HEK293 (cell line): ENCODE measurements around the gene C6orf89.

ENCODE experiments used
- CTCF ChIA-PET: fragments of 350-600 bp; formaldehyde crosslinking; extraction: SDS; loops from one replicate; lab custom pipeline; 2021; ENCODE audit warnings: antibody characterized with exemption; lab: Yijun Ruan, JAX
- POLR2A ChIA-PET: fragments of 300-600 bp; formaldehyde crosslinking; extraction: SDS; loops from one replicate; lab custom pipeline; 2020; ENCODE audit warnings: antibody characterized with exemption, inconsistent platforms; lab: Yijun Ruan, JAX
- H3K27ac ChIP-seq: fragments of 200-500 bp; sonication (Bioruptor generic); 2 replicates; pipeline ENCODE4 v1.5.1; 2014; ENCODE audit warnings: low read depth, low read length, control low read depth, inconsistent platforms; ENCODE audit errors: extremely low read depth
- H3K36me3 ChIP-seq, 2 experiments: fragments of 200-500 bp in 1 of 2; sonication (Bioruptor generic) in 1 of 2; 1 replicate in 1 of 2; 2 replicates in 1 of 2; pipeline ENCODE4 v1.5.1; 2014 to 2017; ENCODE audit warnings: inconsistent platforms in 2 of 2, low read length in 2 of 2; ENCODE audit not compliant: control insufficient read depth in 2 of 2, insufficient read depth in 1 of 2
- H3K4me1 ChIP-seq: fragments of 200-500 bp; sonication (Bioruptor generic); 2 replicates; pipeline ENCODE4 v1.5.1; 2014; ENCODE audit warnings: mild to moderate bottlenecking, low read length, inconsistent platforms; ENCODE audit not compliant: control insufficient read depth, insufficient read depth
- H3K4me3 ChIP-seq: 2 replicates; pipeline ENCODE4 v1.5.1; 2011; ENCODE audit warnings: low read depth, mild to moderate bottlenecking, control low read depth, low read length, moderate library complexity
- H3K9me3 ChIP-seq: fragments of 200-500 bp; sonication (Bioruptor generic); 2 replicates; pipeline ENCODE4 v1.5.1; 2014; ENCODE audit warnings: low read depth, low read length, inconsistent platforms; ENCODE audit not compliant: control insufficient read depth, insufficient read depth
- ATF2 ChIP-seq: fragments of 450-650 bp; formaldehyde crosslinking; IDR thresholded peaks from 2 replicates; pipeline ENCODE4 v1.5.1; 2016; ENCODE audit warnings: missing biosample characterization, missing genetic modification characterization, low read depth
- EGR2 ChIP-seq: fragments of 450-650 bp; formaldehyde crosslinking; IDR thresholded peaks from 2 replicates; pipeline ENCODE4 v1.5.1; 2016; ENCODE audit warnings: low read depth, missing biosample characterization, missing genetic modification characterization
- MEIS1 ChIP-seq: sonication (generic); formaldehyde crosslinking; IDR thresholded peaks from 2 replicates; pipeline ENCODE4 v1.8.1; 2022; ENCODE audit warnings: missing genetic modification reagents, mild to moderate bottlenecking, borderline replicate concordance
- SP3 ChIP-seq: fragments of 450-650 bp; formaldehyde crosslinking; IDR thresholded peaks from 2 replicates; pipeline ENCODE4 v1.5.1; 2016; ENCODE audit warnings: missing biosample characterization, missing genetic modification characterization
- TSHZ1 ChIP-seq: fragments of 450-650 bp; formaldehyde crosslinking; IDR thresholded peaks from 2 replicates; pipeline ENCODE4 v1.5.1; 2016; ENCODE audit warnings: missing biosample characterization, missing genetic modification characterization, borderline replicate concordance
- ZBTB49 ChIP-seq: fragments of 450-650 bp; formaldehyde crosslinking; IDR thresholded peaks from 2 replicates; pipeline ENCODE4 v1.5.1; 2016; ENCODE audit warnings: missing biosample characterization, missing genetic modification characterization, low read depth
- ZNF366 ChIP-seq: fragments of 450-650 bp; formaldehyde crosslinking; conservative IDR thresholded peaks from 2 replicates; pipeline ENCODE4 v1.5.1; 2016; ENCODE audit warnings: missing biosample characterization, missing genetic modification characterization
- ZNF488 ChIP-seq: fragments of 450-650 bp; formaldehyde crosslinking; IDR thresholded peaks from 2 replicates; pipeline ENCODE4 v1.5.1; 2016; ENCODE audit warnings: missing biosample characterization, missing genetic modification characterization
- ZNF558 ChIP-seq: fragments of 450-650 bp; formaldehyde crosslinking; IDR thresholded peaks from 2 replicates; pipeline ENCODE4 v1.5.1; 2016; ENCODE audit warnings: missing biosample characterization, missing genetic modification characterization
- ZNF629 ChIP-seq: fragments of 450-650 bp; formaldehyde crosslinking; IDR thresholded peaks from 2 replicates; pipeline ENCODE4 v1.5.1; 2017; ENCODE audit warnings: missing biosample characterization, missing genetic modification characterization
- ZNF645 ChIP-seq: fragments of 450-650 bp; formaldehyde crosslinking; IDR thresholded peaks from 2 replicates; pipeline ENCODE4; 2016; ENCODE audit warnings: missing biosample characterization, missing genetic modification characterization
- ZNF664 ChIP-seq: fragments of 450-650 bp; formaldehyde crosslinking; IDR thresholded peaks from 2 replicates; pipeline ENCODE4 v1.5.1; 2016; ENCODE audit warnings: missing biosample characterization, missing genetic modification characterization
- ZNF704 ChIP-seq: fragments of 450-650 bp; formaldehyde crosslinking; IDR thresholded peaks from 2 replicates; pipeline ENCODE4 v1.5.1; 2016; ENCODE audit warnings: missing biosample characterization, missing genetic modification characterization
- ZNF837 ChIP-seq: fragments of 450-650 bp; formaldehyde crosslinking; IDR thresholded peaks from 2 replicates; pipeline ENCODE4 v1.5.1; 2016; ENCODE audit warnings: missing biosample characterization, missing genetic modification characterization

C6orf89 gene

GRCh38 chr6:36906539-36907325, 21.0 kb downstream of the C6orf89 start:
- Histone ChIP-seq H3K4me1 (no peaks in the 10 kb centered on the region), H3K9me3 (no peaks in the 10 kb centered on the region), H3K27ac (no peak overlapping the region), H3K4me3 (no peak overlapping the region), H3K36me3 (peaks cover 28 to 58% of the 10 kb centered on the region in 2 experiments)
- POLR2A ChIA-PET = no interaction called here
- peak; percentile 53; the same call in 1 of the 2 replicates for TF ChIP-seq ZNF366 (tag by site-specific recombination)
- TF ChIP-seq ZNF837 (tag by site-specific recombination) = no peak
- peak; percentile 23; the same call in 1 of the 2 replicates for TF ChIP-seq ZNF664 (tag by site-specific recombination)
- CTCF ChIA-PET = interaction anchor here (0.5 to 2.5 kb wide), 8 partner anchors 21 to 303 kb away, joined by 3 to 11 read pairs (median 4); partner anchors contain the start of gene C6orf89

GRCh38 chr6:36907781-36908180, 22.0 kb downstream of the C6orf89 start:
- Histone ChIP-seq H3K9me3 (no peaks in the 10 kb centered on the region), H3K4me3 (no peak overlapping the region), H3K27ac (no peak overlapping the region), H3K36me3 (peaks cover 20 to 58% of the 10 kb centered on the region in 2 experiments), H3K4me1 (no peaks in the 10 kb centered on the region)
- ChIA-PET POLR2A (no interaction called here), CTCF (interaction anchor here (1.0 to 2.5 kb wide), 6 partner anchors 13 to 293 kb away, joined by 3 to 11 read pairs (median 4); partner anchors contain the start of gene C6orf89)
- no peak for TF ChIP-seq EGR2 (tag by site-specific recombination)
- no peak for TF ChIP-seq ZNF558 (tag by site-specific recombination)
- no peak for TF ChIP-seq SP3 (tag by site-specific recombination)
- no peak for TF ChIP-seq TSHZ1 (tag by site-specific recombination)
- no peak for TF ChIP-seq ZNF488 (tag by site-specific recombination)

- Histone ChIP-seq H3K4me1 (no peaks in the 10 kb centered on the region), H3K27ac (no peak overlapping the region), H3K36me3 (peaks cover 10 to 58% of the 10 kb centered on the region in 2 experiments), H3K9me3 (no peaks in the 10 kb centered on the region), H3K4me3 (no peak overlapping the region)
- POLR2A ChIA-PET = no interaction called here
- CTCF ChIA-PET = interaction anchor here (1.6 to 1.9 kb wide), 2 partner anchors 14 to 23 kb away, joined by 3 to 7 read pairs; partner anchors contain the start of gene C6orf89
- TF ChIP-seq ZNF704 (tag by site-specific recombination) = no peak
- 0 out of 2 replicates have a peak, but pooled peaks have one; percentile 12 for TF ChIP-seq ZNF629 (tag by site-specific recombination)
- TF ChIP-seq ZBTB49 (tag by site-specific recombination) = no peak
- TF ChIP-seq ZNF645 (tag by site-specific recombination) = no peak
- peak; percentile 64 for TF ChIP-seq ATF2 (tag by site-specific recombination)
- no peak for TF ChIP-seq MEIS1 (CRISPR knock-in tag)
Observed at GRCh38 chr6:36908747-36909146, 23.0 kb downstream of the C6orf89 start.
